ENCODE measurements around the gene TGFA. TPM values are rescaled to one million over a fixed set of nuclear protein-coding genes. Genes with fewer than 3 reads are reported as not detected.

Gene TGFA
- total RNA-seq, 2 donors from 2014 or later = 21.4 to 25.8 TPM

DNA sequence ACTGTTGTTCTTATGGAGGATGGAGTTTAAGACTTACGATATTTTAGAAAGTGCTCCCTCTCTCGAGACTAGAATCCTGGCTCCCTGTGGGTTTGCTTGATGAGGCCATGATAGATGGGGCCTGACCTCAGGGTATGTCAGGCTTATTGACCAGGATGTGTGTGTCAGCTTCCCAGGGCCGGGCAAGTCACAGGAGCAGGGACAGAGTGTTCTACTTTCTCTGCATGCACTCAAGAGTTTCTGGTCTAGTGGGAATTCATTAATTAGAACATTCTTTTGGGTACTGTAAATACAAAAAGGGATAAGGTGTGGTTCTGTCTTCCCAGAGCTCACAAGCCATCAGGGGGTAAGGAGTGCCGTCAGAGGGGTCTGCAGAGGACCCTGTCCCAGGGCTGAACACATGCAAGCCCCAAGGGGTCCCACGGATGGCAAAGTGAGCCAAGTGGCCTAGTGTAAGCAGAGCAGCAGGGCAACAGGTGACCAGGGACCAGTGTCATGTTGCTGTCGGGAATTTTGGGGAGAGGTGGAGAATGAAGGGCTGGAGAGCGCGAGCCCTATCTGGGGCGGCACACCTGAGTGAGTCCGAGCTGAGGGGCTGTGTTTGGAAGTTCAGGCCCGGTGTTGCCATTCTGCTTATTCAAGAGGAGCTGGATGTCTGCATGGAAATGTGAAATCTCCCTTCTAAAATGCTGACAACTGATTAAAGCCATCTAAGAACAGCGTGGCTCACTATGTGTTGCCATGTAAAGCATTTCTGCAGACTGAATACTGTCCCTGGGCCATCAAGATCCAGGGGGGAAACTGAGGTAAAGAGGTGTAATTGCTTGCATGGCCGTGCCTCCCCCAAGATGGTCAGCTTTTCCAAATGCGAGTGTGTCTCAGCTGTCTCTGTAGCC is 91.4 kb downstream of the TGFA start:
- Histone ChIP-seq H3K4me1 (no peaks in the 10 kb centered on the region), H3K9ac (ENCODE audit: low read depth in 2 of 2, low read length in 2 of 2) (no peak overlapping the region), H3K27ac (no peak overlapping the region), H3K9me3 (no peaks in the 10 kb centered on the region), H3K27me3 (no peaks in the 10 kb centered on the region), H3K36me3 (no peaks in the 10 kb centered on the region), H3K4me3 (no peak overlapping the region)
- intact Hi-C loops (cut with DNase I) = no loop called here
- TF ChIP-seq, protein P1, sequence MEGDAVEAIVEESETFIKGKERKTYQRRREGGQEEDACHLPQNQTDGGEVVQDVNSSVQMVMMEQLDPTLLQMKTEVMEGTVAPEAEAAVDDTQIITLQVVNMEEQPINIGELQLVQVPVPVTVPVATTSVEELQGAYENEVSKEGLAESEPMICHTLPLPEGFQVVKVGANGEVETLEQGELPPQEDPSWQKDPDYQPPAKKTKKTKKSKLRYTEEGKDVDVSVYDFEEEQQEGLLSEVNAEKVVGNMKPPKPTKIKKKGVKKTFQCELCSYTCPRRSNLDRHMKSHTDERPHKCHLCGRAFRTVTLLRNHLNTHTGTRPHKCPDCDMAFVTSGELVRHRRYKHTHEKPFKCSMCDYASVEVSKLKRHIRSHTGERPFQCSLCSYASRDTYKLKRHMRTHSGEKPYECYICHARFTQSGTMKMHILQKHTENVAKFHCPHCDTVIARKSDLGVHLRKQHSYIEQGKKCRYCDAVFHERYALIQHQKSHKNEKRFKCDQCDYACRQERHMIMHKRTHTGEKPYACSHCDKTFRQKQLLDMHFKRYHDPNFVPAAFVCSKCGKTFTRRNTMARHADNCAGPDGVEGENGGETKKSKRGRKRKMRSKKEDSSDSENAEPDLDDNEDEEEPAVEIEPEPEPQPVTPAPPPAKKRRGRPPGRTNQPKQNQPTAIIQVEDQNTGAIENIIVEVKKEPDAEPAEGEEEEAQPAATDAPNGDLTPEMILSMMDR (IDR thresholded peaks at IDR 0.05) = no peak
- no peak for DNase-seq

DNA sequence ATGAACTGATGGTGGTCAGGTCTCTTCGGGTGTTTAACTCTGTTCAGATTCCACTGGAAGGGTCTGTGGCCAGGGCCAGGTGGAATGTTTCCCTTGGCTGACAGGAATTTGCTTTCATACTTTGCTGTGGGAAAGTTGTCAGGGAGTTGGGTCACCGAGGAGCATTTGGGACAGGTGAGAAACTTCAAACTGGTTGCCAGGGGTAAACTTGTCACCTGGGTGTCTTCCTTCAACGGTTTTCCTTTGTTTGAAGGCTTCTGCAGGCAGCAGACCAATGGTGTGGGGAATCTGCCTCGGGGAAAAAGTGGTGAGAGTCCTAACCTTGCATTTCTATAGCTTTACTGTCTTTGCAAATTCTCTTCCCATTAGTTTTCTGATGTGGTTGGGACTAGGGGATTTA is 92.2 kb downstream of the TGFA start:
- DNase-seq = no peak

DNA sequence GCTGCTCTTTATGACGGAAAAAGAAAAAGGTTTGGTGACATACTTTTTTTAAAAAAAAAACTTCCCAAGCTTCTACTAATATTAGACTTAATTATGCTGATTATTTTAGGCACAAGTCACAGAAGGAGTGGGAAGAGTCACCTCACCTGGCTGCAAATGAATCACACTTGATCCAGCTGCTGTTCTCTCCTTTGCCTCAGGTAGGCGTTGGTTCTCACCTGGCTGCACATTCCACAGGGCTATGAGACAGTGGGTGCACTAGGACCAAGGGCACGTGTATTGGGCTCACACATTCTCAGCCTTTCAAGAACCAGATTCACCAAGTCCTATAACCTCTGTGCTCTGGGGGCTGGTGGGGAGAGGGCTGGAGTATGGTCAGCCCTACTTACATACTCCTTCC is 93.3 kb downstream of the TGFA start:
- H3K9me3 ChIP-seq = no peaks in the 10 kb centered on the region
- intact Hi-C loops (cut with DNase I) = no loop called here
- TF ChIP-seq, protein P1 (IDR thresholded peaks at IDR 0.05) = no peak

More for the DNA sequence above, 92.2 kb downstream of the TGFA start:
- no peaks in the 10 kb centered on the region for H3K4me1 ChIP-seq
- no peaks in the 10 kb centered on the region for H3K36me3 ChIP-seq
- intact Hi-C loops (cut with DNase I) = no loop called here
- H3K9me3 ChIP-seq = no peaks in the 10 kb centered on the region
- H3K27me3 ChIP-seq = no peaks in the 10 kb centered on the region
- H3K9ac ChIP-seq (ENCODE audit: low read depth in 2 of 2, low read length in 2 of 2) = no peak overlapping the region
- no peak overlapping the region for H3K4me3 ChIP-seq
- TF ChIP-seq, protein P1 (IDR thresholded peaks at IDR 0.05) = no peak
- H3K27ac ChIP-seq = no peak overlapping the region

DNA sequence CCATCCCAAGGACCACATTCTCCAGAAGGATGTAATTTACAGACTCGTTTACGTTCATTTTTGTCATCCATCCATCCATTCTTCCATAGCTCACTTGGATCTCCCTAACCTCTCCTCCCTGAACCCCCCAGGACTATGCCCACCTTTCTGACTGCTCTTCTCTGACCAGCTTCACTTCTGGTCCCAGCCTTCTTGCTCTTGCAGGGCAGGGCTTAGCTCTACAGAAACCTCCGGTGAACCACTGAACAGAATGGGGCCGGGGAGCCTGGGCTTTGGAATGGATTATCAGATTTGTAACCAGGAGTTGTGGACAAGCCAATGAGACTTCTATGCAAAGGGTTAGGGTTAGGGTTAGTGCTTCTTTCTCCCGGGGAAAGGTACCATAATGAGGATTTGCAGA is 95.0 kb downstream of the TGFA start:
- no peak for DNase-seq
- H3K4me1 ChIP-seq = no peaks in the 10 kb centered on the region
- H3K27me3 ChIP-seq = no peaks in the 10 kb centered on the region
- intact Hi-C loops (cut with DNase I) = no loop called here
- no peak overlapping the region for H3K9ac ChIP-seq (ENCODE audit: low read depth in 2 of 2, low read length in 2 of 2)
- no peaks in the 10 kb centered on the region for H3K36me3 ChIP-seq
- H3K27ac ChIP-seq = no peak overlapping the region
- H3K4me3 ChIP-seq = no peak overlapping the region
- TF ChIP-seq, protein P1 (IDR thresholded peaks at IDR 0.05) = no peak
- H3K9me3 ChIP-seq = no peaks in the 10 kb centered on the region

More for the DNA sequence above, 93.3 kb downstream of the TGFA start:
- Histone ChIP-seq H3K27ac (no peak overlapping the region), H3K27me3 (no peaks in the 10 kb centered on the region), H3K9ac (ENCODE audit: low read depth in 2 of 2, low read length in 2 of 2) (no peak overlapping the region), H3K36me3 (no peaks in the 10 kb centered on the region), H3K4me1 (no peaks in the 10 kb centered on the region), H3K4me3 (no peak overlapping the region)
- DNase-seq = no peak

DNA sequence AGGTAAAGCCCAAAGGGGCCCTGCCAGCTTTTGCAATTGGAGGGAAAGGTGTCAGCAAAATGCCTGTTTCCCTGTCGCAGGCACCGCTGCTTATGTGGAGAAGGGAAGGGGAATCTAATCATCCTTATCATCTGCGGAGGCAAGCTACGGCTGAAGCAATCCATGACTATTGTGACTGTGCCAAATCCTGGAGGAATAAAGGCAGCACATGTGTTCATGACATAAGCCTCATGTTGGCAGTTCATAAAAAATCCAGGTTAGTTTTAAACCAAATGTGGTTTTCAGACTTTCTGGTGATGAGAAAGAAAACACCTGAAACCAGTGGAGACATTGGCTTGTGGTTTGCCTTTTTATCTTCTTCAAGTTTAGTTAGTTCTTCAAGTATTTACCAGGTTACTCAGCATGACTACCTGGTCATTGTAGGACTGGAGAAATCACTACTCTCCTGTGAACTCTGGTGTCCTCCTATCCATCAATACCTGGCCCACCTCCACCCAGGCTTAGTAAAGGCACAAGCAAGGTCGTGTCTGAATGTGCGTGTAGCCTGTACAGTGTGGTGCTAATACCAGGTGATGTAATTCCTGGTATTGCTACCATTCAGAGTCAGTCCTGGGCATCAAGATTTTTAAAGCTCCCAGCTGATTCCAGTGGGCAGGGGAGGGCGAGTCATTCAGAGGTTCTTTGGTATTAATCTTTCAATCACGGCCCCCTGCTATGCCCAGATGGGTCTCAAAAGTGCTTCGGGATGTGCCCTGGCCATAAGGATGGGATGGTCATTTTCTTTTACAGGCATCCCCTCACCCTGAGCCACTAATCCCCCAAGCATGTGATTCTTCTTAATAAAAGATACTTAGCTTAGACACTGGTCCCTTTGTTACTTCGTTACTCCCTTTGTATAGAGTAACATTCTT is 96.8 kb downstream of the TGFA start:
- Histone ChIP-seq H3K27ac (no peak overlapping the region), H3K9ac (ENCODE audit: low read depth in 2 of 2, low read length in 2 of 2) (no peak overlapping the region), H3K27me3 (no peaks in the 10 kb centered on the region), H3K4me3 (no peak overlapping the region), H3K9me3 (no peaks in the 10 kb centered on the region), H3K4me1 (no peaks in the 10 kb centered on the region), H3K36me3 (no peaks in the 10 kb centered on the region)
- TF ChIP-seq, protein P1 (IDR thresholded peaks at IDR 0.05) = no peak
- intact Hi-C loops (cut with DNase I) = no loop called here
- no peak for DNase-seq
